ENCODE data around the gene FOXO3. TPM values are rescaled to one million over a fixed set of nuclear protein-coding genes. Genes with fewer than 3 reads are reported as not detected.

FOXO3 gene
- total and polyA plus RNA-seq, 2 of the 8 experiments (the other 6 are each of a cell fraction or from before 2014, with no cell fraction given), result 13.1 to 19.3 TPM

DNA sequence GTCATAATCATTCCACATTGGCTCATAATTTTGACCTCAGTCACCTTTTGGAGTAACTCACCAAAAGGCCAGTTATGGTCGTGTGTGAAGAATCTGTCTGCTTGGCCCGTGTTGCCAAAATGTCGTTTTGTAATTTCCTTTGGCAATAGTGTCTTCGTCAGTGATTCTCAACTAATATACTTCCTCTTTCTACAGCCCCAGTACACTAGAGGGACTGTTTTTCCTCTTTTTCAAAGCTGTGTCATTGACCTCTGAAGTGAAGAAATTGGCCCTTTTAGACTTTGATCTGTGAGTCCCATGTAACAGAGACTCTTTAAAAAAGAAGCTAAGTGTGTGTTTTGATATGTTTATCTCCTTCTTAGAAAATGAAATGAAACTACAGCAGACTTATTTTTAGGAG, 5.2 kb downstream of the FOXO3 start (continued):
- no peak for TF ChIP-seq CHD1 (IDR thresholded peaks at IDR 0.05; ENCODE audit: low read depth, low read length)
- no peak for TF ChIP-seq RBBP5 (IDR thresholded peaks at IDR 0.05; ENCODE audit: borderline replicate concordance, low read depth, low read length)
- no peak for TF ChIP-seq SIN3A (conservative IDR thresholded peaks at IDR 0.05 in 1 of 2, IDR thresholded peaks at IDR 0.05 in 1 of 2; ENCODE audit: low read depth in 1 of 2, low read length in 2 of 2)
- no peak for TF ChIP-seq KDM4A (IDR thresholded peaks at IDR 0.05; ENCODE audit: low read depth, low read length, severe bottlenecking)
- TF ChIP-seq TEAD4 (IDR thresholded peaks at IDR 0.05; ENCODE audit: low read depth, low read length), result no peak
